HG03139 (cell line): ENCODE measurements around the gene USP40.

ENCODE experiments used
- ATAC-seq: cut with Tn5 transposase; IDR thresholded peaks from one replicate; pipeline ENCODE4 v1.9.1; 2021; ENCODE audit not compliant: unreplicated experiment

Gene USP40

DNA sequence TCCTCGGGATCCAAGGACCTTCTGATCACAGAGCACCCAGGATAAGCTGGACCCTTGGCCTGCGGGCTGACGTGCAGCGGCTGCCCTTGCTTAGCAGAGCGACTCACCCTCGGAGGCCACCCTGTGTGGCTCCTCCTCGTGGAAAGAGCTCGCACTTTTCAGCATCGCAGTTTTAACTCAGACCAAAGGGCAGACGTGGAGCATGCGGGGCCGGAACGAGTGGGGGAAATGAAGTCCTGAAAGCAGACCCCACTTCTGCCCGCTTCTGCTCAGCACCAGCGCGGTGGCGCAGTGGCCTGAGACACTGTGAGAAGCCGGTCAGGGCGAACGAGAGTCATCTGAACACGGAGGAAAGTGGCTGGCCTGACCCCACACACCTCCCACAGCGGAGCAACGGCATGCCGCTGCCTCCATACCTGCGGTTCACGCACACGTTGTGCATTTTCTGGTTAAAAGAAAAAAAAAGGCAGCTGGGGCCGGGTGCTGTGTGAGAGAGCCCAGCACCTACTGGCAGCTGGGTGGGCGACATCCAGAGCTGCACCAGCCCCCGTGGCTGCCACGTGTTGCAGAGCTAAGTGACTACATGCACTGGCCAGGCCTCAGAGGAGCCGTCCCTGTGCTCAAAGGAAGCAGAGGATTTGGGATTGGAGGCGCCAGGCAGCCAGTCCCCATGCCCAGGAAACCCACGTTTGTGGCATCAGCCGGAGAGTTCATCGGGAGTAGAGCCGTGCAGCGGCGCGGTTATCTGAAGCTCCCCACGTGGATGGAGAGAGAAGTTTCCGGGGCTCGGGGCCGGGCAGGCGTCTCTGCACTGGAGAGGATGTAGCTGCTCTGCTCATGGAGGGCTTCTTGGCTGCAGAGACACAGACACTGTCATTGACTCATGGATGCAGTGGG lies 89.7 kb downstream of the USP40 start:
- no peak for ATAC-seq

DNA sequence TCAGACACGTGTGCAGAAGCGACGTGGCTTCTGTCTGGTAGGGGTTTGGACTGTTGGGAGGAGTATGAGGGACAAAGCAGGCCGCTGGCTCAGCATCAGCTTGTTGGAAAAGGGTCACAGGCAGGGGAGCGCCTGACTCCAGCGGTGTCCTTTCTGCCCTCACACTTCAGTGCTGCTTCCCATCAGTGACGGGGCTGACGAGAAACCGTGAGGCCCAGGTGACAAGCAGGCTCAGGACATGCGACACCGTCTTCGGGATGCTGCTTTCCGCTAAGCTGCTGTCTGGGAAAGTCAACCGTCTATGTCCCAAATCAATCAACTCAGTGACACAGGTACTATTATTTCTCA lies 90.5 kb downstream of the USP40 start:
- ATAC-seq: no peak

DNA sequence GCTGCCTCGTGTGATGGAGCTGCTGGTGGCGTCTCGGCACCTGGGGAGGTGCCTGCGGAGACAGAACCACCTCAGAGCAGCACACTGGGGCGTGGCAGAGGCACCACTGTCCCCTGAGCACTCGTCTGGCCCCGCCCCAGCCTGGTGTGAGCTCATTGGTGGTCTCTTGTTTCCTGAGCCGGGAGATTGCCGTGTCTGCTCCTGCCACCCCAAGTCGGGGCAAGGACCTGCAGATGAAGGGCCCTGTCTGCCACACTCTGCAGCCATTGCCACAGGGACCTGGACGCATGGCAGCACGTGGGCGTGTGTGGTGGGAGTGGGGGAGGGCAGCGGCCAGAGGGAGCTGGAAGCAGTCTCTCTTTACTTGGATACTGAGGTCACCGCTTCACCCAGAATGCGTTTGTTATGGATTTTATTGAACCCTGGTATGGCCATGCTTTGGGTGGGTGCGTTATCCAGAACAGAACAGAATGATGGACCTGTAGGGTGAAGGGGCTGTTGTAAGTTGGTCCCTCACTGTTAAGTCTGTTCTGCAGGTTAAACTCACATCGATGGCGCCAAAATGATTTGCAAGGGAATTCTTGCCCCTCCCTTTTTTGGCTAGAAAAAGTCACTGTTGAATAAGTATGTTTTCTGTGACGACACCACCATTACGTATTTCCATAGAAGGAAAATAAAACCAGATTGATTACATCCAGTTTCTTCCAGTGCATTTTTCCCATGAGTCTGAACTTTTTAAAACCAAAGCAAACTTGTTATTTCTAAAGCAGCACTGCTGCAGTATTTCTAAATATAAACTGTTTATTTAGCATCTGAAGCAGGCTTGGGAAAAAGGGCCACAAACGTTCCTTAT lies 92.0 kb downstream of the USP40 start:
- no peak for ATAC-seq

DNA sequence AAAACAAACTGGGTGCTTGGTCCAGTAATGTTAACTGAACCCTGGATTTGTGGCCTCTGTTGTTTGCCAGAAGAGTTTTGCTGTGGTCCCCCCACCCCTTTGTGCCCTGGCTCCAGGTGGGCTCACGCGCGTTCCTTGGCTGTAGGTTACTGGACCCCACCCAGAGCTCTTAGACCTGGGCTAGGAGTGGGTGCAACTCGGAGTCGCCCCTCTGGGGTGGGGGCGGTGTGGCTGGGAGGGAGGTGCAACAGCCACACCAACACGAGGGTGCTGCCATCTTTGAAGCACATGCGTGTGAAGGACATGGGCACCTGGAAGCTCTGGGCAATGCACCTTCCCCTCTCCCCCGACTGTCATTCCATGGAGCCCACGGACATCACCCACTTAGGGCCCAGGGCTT lies 92.7 kb downstream of the USP40 start:
- ATAC-seq: no peak

DNA sequence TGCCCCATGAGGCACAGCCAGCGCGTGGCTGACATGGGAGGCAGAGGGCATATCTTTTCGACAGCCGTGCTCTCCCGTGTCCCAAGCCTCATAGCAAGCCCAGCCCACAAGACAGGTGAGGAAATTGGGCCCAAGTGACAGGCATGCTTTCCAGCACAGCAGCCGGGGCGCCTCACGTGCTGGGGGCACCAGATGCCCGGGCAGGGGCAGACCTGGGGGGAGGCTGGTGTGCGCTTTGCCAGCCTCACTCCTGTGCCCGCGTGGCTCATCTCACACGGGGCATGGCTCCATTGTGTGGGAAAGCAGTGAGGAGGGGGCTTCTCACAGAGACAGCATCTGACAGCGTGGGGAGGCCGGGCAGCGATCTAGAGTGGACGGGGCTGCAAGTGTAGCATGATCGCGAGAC lies 93.2 kb downstream of the USP40 start:
- ATAC-seq: no peak

DNA sequence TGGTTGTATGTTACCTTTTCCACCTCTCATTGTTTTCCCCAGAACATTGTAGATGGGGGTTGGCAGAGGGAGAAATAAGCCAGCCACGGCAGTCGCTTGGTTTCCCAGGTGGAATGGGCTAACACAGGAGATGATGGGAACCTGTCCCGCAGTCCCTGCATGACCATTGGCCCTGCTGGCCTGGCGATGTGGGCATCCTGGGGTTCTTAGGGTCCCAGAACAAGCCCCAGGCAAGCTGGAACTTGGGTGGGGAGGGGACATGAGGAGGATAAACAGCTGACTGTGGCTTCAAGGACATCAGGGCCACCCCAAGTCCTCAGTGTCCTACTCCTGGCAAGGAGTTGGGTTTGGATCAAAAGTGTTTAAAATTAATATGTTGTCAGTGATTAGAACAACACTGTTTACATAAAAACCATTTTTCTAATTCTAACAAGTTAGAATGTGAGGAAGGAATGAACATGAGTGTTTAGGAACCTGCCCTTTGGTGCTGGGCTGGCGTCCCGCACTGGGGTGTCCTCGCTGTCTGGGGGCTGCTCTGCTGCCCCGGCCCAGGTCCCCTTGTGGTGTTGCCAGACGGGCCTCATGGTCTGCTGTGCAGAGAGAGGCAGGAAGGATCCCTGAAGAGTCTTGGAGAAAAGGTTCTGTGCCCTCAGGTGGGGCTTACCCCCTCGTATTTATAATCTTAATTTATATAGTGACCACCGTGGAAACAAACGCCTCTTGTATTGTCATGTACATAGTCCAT lies 95.1 kb downstream of the USP40 start:
- ATAC-seq: no peak

DNA sequence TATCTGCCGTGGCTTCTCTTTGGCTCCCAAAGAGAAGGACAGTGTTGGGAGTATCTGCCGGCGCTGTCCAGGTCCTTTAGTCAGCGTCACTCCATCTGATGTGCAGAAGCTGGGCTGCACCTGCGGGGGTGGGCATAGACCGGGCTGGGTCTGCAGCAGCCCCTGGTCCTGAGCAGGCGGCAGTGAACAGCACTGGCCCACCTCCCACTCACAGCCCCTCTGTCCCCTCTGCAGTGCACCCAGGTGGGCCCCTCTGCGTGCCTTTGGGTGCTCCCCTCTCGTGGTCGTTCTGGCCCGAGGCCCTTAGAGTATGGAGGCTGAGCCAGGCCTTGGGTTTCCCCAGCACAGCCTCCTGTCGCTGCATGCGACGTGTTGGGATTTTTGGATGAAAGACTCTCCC lies 95.7 kb downstream of the USP40 start:
- ATAC-seq: no peak

DNA sequence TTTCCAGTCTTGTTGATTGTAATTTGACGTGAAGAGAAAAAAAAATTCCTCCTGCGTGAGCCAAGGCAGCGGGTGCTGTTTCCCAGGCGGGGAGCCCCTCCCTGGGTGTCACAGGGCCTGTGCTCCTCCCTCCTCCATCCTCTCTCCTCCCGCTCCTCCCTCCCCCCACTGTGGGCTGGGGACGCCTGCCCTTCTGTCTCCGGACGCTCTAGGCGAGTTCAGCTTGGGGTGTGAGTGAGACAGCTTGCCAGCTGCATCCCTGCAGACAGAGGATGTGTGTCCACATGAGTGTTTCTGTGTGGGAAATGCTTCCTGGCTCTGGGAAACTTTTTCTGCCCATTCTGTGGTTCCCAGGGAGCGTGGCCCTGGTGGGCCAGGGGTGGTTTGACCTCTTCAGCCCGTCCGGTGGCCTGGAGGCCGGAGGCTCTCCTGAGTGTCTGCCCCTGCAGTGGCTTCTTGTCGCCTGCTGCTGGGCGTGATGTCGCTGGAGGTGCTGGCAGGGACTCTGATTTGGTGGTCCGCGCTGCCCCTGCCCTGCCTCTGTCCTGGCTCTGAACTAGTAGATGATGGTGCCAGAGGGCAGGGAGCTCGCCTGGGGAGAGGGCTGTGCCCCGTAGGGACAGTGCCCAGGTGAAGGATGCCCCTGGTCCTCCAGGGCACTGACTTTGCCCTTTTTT lies 96.4 kb downstream of the USP40 start:
- ATAC-seq: no peak

DNA sequence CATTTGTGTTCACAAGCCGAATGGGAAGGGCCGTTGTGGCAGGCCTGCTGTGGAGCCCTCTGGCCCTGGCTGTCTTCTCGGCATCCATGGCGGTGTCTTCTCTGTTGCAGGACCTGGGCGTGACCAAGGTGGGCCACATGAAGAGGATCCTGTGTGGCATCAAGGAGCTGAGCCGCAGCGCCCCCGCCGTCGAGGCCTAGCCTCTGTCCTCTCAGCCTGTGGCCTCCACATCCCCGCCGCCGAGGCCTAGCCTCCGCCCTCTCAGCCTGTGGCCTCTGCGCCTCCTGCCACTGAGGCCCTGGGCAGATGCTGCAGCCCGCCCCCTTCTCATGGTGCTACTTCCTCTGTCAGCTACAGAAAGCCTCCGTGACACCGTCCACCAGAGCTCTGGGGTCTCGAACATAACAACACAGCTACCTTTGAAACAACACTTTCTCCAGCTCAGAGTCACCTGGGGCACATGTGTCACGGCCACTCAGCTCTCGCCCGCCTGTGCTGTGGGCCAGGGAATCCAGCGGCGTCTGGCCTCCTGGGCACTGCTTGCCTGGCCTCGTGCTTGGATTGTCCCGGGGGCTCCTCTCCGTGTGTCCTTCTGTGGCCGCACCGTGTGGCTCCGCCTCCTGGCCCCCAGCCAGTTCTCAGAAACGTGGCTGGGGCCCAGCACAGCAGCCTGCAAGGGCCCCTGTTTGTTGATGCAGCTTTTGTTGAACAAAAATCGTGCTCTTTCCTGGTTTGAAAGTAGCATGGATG lies 97.1 kb downstream of the USP40 start:
- no peak for ATAC-seq

DNA sequence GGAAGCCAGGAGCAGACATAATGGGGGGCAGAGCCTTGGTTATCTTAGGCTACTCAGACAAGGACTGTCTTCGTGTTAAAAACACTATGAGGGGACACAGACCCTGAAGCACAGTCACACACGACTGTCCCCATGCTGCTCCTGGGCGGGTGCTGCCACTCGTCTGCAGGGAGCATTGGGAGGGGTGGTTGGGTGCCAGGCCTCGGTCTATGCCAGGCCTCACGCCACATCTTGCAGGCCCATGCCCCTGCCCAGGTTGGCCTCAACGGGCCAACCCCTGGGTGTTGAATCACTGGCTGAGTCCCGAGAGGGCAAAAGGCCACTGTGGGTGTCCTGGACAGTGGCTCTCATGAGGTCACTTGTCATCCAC lies 97.9 kb downstream of the USP40 start:
- no peak for ATAC-seq

DNA sequence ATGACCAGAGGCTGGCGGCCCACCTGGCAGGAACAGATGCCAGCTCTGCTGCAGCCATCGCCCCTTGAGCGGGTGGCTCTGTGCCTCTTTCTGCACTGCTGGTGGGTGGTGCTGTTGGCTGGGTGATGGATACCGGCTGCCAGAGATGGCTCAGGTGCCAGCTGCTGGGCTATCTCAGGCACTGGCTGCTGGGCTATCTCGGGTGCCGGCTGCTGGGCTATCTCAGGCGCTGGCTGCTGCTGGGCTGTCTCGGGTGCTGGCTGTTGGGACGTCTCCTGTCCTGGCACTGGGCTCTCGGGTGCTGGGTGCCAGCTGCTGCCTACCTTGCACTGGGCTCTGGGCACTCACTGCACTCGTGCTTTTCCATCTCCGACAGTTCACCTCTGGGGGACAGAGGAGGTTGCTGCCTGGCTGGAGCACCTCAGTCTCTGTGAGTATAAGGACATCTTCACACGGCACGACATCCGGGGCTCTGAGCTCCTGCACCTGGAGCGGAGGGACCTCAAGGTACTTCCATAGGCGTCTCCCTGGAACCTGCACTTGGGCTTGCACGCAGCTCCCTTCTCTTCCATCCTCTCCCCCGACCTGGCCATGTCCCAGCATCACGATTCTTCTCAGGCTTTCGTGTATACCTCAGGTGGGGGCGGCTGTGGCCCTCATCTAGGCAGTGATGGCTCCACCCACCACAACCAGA lies 98.4 kb downstream of the USP40 start:
- ATAC-seq: no peak

DNA sequence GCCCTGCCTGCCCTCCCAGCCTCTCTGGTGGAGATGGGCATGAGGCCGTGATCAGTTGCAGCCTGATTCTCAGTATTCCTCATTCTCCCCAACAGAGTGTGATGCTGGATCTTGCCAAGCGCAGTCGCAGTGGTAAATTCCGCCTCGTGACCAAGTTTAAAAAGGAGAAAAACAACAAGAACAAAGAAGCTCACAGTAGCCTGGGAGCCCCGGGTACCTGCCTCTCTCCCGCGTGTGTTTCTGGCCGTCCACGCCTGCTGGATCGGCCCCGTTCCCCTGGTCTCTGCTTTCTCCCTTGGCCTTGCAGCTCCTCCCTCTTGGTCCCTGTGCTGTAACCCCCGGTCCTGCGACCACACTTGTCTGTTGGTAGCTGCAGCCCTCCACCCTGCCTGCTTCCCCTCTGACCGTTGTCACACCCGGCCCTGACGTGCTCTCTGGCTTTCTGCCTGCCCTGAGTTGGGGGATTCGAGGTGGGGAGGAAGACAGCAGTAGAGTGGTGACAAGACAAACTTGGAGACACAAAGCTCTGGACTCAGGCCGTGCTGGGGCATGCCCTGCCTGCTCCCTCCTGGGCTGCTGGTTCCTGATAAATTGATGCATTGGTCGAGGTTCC lies 99.5 kb downstream of the USP40 start:
- ATAC-seq: no peak

DNA sequence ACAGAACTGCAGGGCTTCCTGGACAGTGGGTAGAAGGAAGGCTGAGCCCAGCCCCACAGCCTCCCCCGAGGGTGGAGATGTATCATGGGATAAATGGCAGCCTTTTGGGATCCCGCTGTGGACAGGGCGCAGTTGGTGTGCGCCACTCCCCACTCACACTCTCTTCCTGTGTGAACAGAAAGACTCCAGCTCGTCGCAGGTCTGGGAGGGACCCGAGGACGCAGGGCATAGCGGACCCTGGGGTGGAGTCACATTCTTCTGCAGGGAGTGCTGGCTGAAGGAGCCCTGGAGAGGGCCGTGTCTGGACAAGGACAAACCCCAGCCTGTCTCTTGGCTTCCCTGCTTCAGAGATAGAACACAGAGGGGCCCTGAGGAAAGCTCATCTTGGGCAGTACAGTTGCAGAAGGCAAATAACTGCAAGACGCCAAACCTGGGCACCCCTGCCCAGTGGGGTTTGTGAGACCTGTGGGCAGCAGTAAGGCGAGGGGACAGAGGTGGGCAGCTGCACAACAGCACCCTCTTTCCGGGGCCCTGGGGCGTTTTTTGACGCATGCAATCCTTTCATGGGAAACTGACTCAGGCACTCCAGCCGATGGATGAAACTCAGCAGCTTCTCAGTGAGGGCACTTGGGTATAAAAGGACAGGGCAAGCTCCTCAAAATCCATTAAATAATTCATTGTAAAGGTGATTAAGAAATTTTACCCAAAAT lies 101.9 kb downstream of the USP40 start:
- ATAC-seq: no peak

DNA sequence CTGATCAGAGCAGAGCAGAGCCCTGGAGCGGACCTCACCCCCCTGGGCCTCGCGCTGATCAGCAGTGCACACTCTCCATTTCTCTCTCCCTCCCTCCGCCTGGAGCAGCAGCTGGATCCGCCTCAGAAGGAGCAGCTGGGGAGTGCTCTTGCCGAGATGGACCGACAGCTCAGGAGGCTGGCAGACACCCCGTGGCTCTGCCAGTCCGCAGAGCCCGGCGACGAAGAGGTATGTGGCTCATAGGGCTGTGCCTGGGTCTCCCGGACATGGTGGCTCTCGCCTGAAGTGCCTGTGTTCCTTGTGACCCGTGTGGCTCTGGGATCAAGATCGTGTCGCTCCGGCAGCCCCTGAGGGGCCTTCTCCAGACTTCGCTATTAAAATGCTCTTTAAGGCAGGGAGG lies 102.5 kb downstream of the USP40 start:
- no peak for ATAC-seq

DNA sequence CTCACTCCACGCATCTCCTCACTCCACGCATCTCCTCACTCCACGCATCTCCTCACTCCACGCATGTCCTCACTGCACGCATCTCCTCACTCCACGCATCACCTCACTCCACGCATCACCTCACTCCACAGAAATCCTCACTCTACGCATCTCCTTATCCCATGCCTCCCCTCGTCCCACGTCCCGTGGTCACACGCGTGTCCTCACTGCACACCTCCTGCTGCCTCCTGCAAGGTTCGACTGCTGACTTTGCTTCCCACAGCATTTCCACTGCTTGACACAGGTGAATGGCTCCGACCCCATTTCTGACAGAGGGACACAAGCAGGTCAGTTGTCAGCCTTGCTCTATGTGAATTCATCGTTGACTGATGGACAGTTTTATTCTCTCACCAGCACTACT lies 103.0 kb downstream of the USP40 start:
- no peak for ATAC-seq

DNA sequence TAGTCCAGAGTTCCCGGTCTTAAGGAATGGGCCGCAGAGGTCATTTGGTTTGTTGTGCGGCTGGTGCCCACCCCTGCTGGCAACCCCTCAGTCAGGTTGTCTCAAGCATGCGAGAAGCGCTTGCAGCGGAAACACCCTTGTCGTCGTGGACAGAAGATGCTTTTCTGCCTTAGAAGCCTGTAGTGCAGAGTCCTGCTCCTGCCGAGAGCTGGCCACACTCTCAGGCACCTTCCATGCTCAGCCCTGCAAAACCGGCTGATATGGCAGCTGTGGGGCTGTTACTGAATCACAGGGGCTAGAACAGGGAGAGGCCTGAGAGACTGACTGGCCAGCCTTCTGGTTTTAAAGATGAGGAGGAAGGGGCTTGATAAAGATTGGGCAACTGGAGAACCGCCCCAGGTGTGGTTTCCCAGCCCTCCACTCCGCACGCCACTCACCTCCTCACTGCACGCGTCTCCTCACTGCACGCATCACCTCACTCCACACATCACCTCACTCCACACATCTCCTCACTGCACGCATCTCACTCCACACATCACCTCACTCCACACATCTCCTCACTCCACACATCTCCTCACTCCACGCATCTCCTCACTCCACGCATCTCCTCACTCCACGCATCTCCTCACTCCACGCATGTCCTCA lies 103.6 kb downstream of the USP40 start:
- ATAC-seq: no peak

DNA sequence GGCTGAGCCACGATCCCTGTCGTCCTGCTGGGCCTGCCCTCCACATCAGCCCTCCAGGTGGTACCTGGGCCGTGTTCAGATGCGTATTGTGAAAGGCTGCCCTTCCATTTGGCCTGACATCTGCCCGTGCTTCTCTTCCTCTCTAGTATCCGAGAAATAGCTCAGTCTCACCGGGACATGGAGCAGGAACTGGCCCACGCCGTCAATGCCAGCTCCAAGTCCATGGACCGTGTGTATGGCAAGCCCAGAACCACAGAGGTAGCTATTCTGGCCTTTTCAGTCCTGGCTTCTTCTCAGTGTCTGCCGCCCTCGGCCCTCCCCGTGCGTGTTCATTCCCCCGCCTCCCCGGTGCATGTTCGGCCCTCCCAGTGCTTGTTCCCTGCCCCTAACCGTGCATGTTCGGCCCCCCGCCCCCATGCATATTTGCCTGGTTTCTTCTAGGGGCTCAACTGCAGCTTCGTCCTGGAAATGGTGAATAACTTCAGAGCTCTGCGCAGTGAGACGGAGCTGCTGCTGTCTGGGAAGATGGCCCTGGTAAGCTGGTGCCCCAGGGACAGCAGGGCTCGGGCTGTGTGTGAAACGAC lies 104.3 kb downstream of the USP40 start:
- ATAC-seq: no peak

DNA sequence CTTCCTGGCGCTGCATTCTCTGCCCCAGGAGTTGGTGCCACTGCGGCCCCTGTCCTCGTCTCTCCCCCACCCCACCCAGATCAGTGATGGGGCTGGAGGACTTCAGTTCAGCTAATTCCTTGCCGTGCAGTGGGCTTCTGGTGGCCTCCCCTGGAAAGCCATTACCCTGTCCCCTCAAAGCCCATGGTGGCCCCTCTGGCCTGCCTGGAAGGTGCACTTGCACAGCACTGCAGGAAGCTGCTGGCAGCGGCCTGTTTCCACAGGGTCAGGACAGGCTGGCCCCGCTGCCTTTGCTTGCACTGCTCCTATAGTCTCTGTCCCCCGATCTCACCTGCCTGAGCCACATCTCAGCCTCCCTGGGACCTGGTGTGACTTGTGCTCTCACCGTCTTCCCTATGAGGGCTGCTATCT lies 105.1 kb downstream of the USP40 start:
- no peak for ATAC-seq
